ENCODE data around the gene NAA40. TPM values are rescaled to one million over a fixed set of nuclear protein-coding genes. Genes with fewer than 3 reads are reported as not detected.

NAA40 gene
- total RNA-seq, 1 experiment from 2014 or later: 19.0 TPM

GRCh38 chr11:63939397-63939891 lies 642 bp downstream of the NAA40 start:
- Histone ChIP-seq H3K4me1 (ENCODE audit: low read length) (peaks cover 27% of the 10 kb centered on the region), H3K27me3 (ENCODE audit: low read length) (no peaks in the 10 kb centered on the region), H3K4me3 (ENCODE audit: low read length) (peak overlapping the region; percentile 82), H3K4me2 (ENCODE audit: low read depth, low read length, poor library complexity, severe bottlenecking) (peak overlapping the region; percentile 93), H3K79me2 (ENCODE audit: low read length) (peaks cover 55% of the 10 kb centered on the region), H2AFZ (ENCODE audit: low read length) (no peak overlapping the region; the same call in 1 of the 2 replicates), H3K9me2 (replicated peaks; ENCODE audit: insufficient read depth, low read length) (no peaks in the 10 kb centered on the region), H3K9ac (ENCODE audit: low read length) (peak overlapping the region; percentile 80), H4K20me1 (ENCODE audit: insufficient read depth, low read depth, low read length) (no peaks in the 10 kb centered on the region), H3K36me3 (ENCODE audit: insufficient read depth, low read length) (no peaks in the 10 kb centered on the region), H3K27ac (ENCODE audit: low read length) (peak overlapping the region; percentile 51), H3K9me3 (ENCODE audit: low read length) (no peaks in the 10 kb centered on the region)
- no peak for DNase-seq

- Histone ChIP-seq H3K36me3 (ENCODE audit: insufficient read depth, low read length) (no peaks in the 10 kb centered on the region), H3K9me2 (replicated peaks; ENCODE audit: insufficient read depth, low read length) (no peaks in the 10 kb centered on the region), H3K4me3 (ENCODE audit: low read length) (peak overlapping the region; percentile 82; the same call in 1 of the 2 replicates), H3K4me1 (ENCODE audit: low read length) (peaks cover 27% of the 10 kb centered on the region), H3K9ac (ENCODE audit: low read length) (peak overlapping the region; percentile 80), H3K27ac (ENCODE audit: low read length) (peak overlapping the region; percentile 61), H3K9me3 (ENCODE audit: low read length) (no peaks in the 10 kb centered on the region), H3K27me3 (ENCODE audit: low read length) (no peaks in the 10 kb centered on the region), H3K4me2 (ENCODE audit: low read depth, low read length, poor library complexity, severe bottlenecking) (peak overlapping the region; percentile 93), H2AFZ (ENCODE audit: low read length) (no peak overlapping the region), H4K20me1 (ENCODE audit: insufficient read depth, low read depth, low read length) (no peaks in the 10 kb centered on the region), H3K79me2 (ENCODE audit: low read length) (peaks cover 65% of the 10 kb centered on the region)
- DNase-seq: peak; percentile 71
Observed at GRCh38 chr11:63940786-63941185, 2.0 kb downstream of the NAA40 start.

DNA sequence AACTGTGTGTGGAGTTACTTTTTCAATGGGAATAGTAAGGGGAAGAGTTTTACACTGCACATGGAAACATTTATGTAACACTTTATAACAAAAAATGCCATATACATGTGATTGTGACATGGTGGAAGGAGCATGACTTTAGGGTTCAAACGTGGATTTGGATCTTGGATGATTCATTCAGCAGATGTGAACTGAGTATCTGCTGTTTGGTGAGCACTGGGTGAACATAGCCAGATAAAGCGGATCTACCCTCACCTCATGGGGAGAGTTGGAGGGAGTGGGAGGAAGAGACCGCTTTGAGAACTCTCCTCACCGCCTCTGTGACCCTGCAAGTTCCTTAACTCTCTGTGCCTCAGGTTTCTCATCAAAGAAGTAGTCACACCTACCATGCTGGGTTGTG lies 3.1 kb downstream of the NAA40 start:
- peaks cover 27% of the 10 kb centered on the region for H3K4me1 ChIP-seq (ENCODE audit: low read length)
- no peak overlapping the region for H2AFZ ChIP-seq (ENCODE audit: low read length)
- H3K9me3 ChIP-seq (ENCODE audit: low read length): no peaks in the 10 kb centered on the region
- peaks cover 75% of the 10 kb centered on the region for H3K79me2 ChIP-seq (ENCODE audit: low read length)
- H3K9ac ChIP-seq (ENCODE audit: low read length): no peak overlapping the region
- H3K27ac ChIP-seq (ENCODE audit: low read length): no peak overlapping the region
- H4K20me1 ChIP-seq (ENCODE audit: insufficient read depth, low read depth, low read length): 0 out of 2 replicates have a peak, but pooled peaks cover 5% of the 10 kb centered on the region
- peaks cover 10% of the 10 kb centered on the region for H3K36me3 ChIP-seq (ENCODE audit: insufficient read depth, low read length)
- H3K27me3 ChIP-seq (ENCODE audit: low read length): no peaks in the 10 kb centered on the region
- H3K4me3 ChIP-seq (ENCODE audit: low read length): no peak overlapping the region
- H3K4me2 ChIP-seq (ENCODE audit: low read depth, low read length, poor library complexity, severe bottlenecking): no peak overlapping the region
- H3K9me2 ChIP-seq (replicated peaks; ENCODE audit: insufficient read depth, low read length): no peaks in the 10 kb centered on the region
- DNase-seq: no peak

- H3K4me2 ChIP-seq (ENCODE audit: low read depth, low read length, poor library complexity, severe bottlenecking): no peak overlapping the region
- 0 out of 2 replicates have a peak, but pooled peaks cover 5% of the 10 kb centered on the region for H4K20me1 ChIP-seq (ENCODE audit: insufficient read depth, low read depth, low read length)
- H3K36me3 ChIP-seq (ENCODE audit: insufficient read depth, low read length): peaks cover 11% of the 10 kb centered on the region
- H3K27ac ChIP-seq (ENCODE audit: low read length): no peak overlapping the region
- peaks cover 24% of the 10 kb centered on the region for H3K4me1 ChIP-seq (ENCODE audit: low read length)
- H3K27me3 ChIP-seq (ENCODE audit: low read length): no peaks in the 10 kb centered on the region
- DNase-seq: no peak
- H3K9ac ChIP-seq (ENCODE audit: low read length): no peak overlapping the region
- H3K9me2 ChIP-seq (replicated peaks; ENCODE audit: insufficient read depth, low read length): no peaks in the 10 kb centered on the region
- H2AFZ ChIP-seq (ENCODE audit: low read length): no peak overlapping the region
- H3K4me3 ChIP-seq (ENCODE audit: low read length): no peak overlapping the region
- peaks cover 75% of the 10 kb centered on the region for H3K79me2 ChIP-seq (ENCODE audit: low read length)
- H3K9me3 ChIP-seq (ENCODE audit: low read length): no peaks in the 10 kb centered on the region
Observed at GRCh38 chr11:63942803-63943202, 4.0 kb downstream of the NAA40 start.

DNA sequence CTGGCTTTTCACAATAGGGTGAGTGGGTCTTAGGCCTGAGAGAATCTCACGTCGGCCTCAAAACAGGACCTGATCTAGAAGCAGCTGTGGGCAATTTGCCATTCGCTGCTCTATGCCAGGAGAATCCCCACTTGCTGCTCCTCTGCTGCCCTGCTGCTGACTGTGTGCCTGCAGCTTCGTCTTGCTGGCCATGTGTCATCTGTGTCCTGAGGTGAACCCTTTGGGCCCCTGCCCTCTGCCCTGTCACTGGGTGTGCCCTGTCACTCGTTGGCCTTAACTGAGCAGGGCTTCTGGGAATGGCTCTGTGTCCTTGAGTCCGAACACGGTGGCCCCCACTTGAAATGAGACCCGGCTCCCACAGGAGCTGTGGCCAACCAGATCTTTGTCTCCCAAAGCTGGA lies 6.2 kb downstream of the NAA40 start:
- Histone ChIP-seq H4K20me1 (ENCODE audit: insufficient read depth, low read depth, low read length) (0 out of 2 replicates have a peak, but pooled peaks cover 5% of the 10 kb centered on the region), H3K9me3 (ENCODE audit: low read length) (no peaks in the 10 kb centered on the region), H3K4me2 (ENCODE audit: low read depth, low read length, poor library complexity, severe bottlenecking) (no peak overlapping the region), H3K27ac (ENCODE audit: low read length) (no peak overlapping the region), H3K79me2 (ENCODE audit: low read length) (peaks cover 64% of the 10 kb centered on the region), H3K4me1 (ENCODE audit: low read length) (peaks cover 14% of the 10 kb centered on the region), H3K9ac (ENCODE audit: low read length) (no peak overlapping the region), H3K27me3 (ENCODE audit: low read length) (no peaks in the 10 kb centered on the region), H2AFZ (ENCODE audit: low read length) (no peak overlapping the region), H3K4me3 (ENCODE audit: low read length) (no peak overlapping the region), H3K9me2 (replicated peaks; ENCODE audit: insufficient read depth, low read length) (no peaks in the 10 kb centered on the region), H3K36me3 (ENCODE audit: insufficient read depth, low read length) (peaks cover 11% of the 10 kb centered on the region)
- no peak for DNase-seq

- Histone ChIP-seq H3K4me1 (ENCODE audit: low read length) (peaks cover 8% of the 10 kb centered on the region), H2AFZ (ENCODE audit: low read length) (no peak overlapping the region), H4K20me1 (ENCODE audit: insufficient read depth, low read depth, low read length) (0 out of 2 replicates have a peak, but pooled peaks cover 5% of the 10 kb centered on the region), H3K27me3 (ENCODE audit: low read length) (no peaks in the 10 kb centered on the region), H3K36me3 (ENCODE audit: insufficient read depth, low read length) (peaks cover 11% of the 10 kb centered on the region), H3K27ac (ENCODE audit: low read length) (no peak overlapping the region), H3K9ac (ENCODE audit: low read length) (no peak overlapping the region), H3K4me3 (ENCODE audit: low read length) (no peak overlapping the region), H3K4me2 (ENCODE audit: low read depth, low read length, poor library complexity, severe bottlenecking) (no peak overlapping the region), H3K9me2 (replicated peaks; ENCODE audit: insufficient read depth, low read length) (no peaks in the 10 kb centered on the region), H3K79me2 (ENCODE audit: low read length) (peaks cover 57% of the 10 kb centered on the region), H3K9me3 (ENCODE audit: low read length) (no peaks in the 10 kb centered on the region)
- DNase-seq: peak; percentile 73
Observed at GRCh38 chr11:63945477-63946163, 6.8 kb downstream of the NAA40 start.

DNA sequence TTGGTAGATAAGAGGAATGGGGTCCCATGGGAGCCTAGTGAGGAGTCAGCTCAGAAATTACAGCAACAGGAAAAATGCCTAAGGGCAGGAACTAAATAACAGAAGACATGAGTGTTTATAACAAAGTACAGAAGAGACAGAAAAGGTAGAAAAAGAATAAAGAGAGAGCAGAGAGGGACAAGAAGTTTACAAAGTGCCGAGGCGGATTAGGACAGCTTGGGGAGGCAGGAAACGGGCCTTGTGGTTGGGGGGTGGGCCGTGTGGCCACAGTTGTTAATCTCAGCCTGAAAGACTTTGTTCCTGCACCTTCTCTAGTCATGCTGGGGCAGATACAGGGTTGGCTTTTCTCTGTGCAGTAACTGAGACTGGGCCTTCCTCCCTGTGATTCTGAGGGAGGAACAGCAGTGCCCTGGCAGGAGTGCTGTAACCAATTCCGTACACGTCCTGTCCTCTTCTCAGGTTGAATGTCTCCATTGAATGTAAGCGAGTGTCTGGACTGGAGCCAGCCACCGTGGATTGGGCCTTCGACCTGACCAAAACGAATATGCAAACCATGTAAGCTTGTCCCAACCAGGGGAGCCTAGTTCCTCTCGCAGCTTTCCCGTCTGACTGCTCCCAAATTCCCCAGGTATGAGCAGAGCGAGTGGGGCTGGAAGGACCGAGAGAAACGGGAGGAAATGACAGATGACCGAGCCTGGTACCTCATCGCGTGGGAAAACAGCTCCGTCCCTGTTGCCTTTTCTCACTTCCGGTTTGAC lies 13.2 kb downstream of the NAA40 start:
- Histone ChIP-seq H3K4me2 (ENCODE audit: low read depth, low read length, poor library complexity, severe bottlenecking) (no peak overlapping the region), H3K9ac (ENCODE audit: low read length) (no peak overlapping the region), H3K4me3 (ENCODE audit: low read length) (no peak overlapping the region), H3K27me3 (ENCODE audit: low read length) (no peaks in the 10 kb centered on the region), H3K9me2 (replicated peaks; ENCODE audit: insufficient read depth, low read length) (no peaks in the 10 kb centered on the region), H3K36me3 (ENCODE audit: insufficient read depth, low read length) (peaks cover 10% of the 10 kb centered on the region), H3K79me2 (ENCODE audit: low read length) (no peaks in the 10 kb centered on the region), H3K9me3 (ENCODE audit: low read length) (no peaks in the 10 kb centered on the region), H3K27ac (ENCODE audit: low read length) (no peak overlapping the region), H2AFZ (ENCODE audit: low read length) (no peak overlapping the region), H4K20me1 (ENCODE audit: insufficient read depth, low read depth, low read length) (no peaks in the 10 kb centered on the region), H3K4me1 (ENCODE audit: low read length) (no peaks in the 10 kb centered on the region)
- DNase-seq: no peak

DNA sequence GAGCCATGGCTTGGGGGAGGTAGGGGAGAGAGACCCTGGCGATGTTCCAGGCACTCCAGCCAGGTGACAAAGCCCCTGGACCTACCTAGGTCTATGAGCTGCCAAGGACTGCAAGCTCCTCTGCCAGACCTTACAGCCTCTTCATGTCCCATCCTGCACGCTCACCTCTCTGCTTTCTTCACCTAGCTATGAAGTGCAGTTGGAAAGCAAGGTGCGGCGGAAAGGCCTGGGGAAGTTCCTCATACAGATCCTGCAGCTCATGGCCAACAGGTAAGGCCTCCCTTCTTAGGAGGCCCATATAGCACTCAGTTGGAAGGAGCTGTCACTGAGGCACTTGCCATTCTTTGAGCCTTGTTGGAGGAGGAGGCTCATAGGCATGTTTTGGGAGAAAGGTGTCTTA lies 13.8 kb downstream of the NAA40 start:
- no peaks in the 10 kb centered on the region for H3K27me3 ChIP-seq (ENCODE audit: low read length)
- H2AFZ ChIP-seq (ENCODE audit: low read length): no peak overlapping the region
- H3K9me3 ChIP-seq (ENCODE audit: low read length): no peaks in the 10 kb centered on the region
- no peaks in the 10 kb centered on the region for H3K9me2 ChIP-seq (replicated peaks; ENCODE audit: insufficient read depth, low read length)
- H3K79me2 ChIP-seq (ENCODE audit: low read length): no peaks in the 10 kb centered on the region
- H4K20me1 ChIP-seq (ENCODE audit: insufficient read depth, low read depth, low read length): no peaks in the 10 kb centered on the region
- no peak for DNase-seq
- no peak overlapping the region for H3K4me3 ChIP-seq (ENCODE audit: low read length)
- no peak overlapping the region for H3K27ac ChIP-seq (ENCODE audit: low read length)
- H3K4me2 ChIP-seq (ENCODE audit: low read depth, low read length, poor library complexity, severe bottlenecking): no peak overlapping the region
- no peak overlapping the region for H3K9ac ChIP-seq (ENCODE audit: low read length)
- H3K4me1 ChIP-seq (ENCODE audit: low read length): no peaks in the 10 kb centered on the region
- peaks cover 9% of the 10 kb centered on the region; the same call in 1 of the 2 replicates for H3K36me3 ChIP-seq (ENCODE audit: insufficient read depth, low read length)
